Testis (tissue), 3 donors: ENCODE measurements around the gene PIF1. TPM values are rescaled to one million over a fixed set of nuclear protein-coding genes. Genes with fewer than 3 reads are reported as not detected.
A peak's percentile ranks its signal among the peaks of the same experiment; 100 is the strongest.
"Not testable (repeated sequence)": the region's sequence is repeated elsewhere in the genome, so short reads cannot be mapped to it uniquely, and the experiment has no call there.

Experiments
- DNase-seq: peaks from one replicate; pipeline ENCODE4 v3.0.0-alpha.2; 2019
- H3K27ac ChIP-seq, 2 donors: fragments of 200-600 bp; sonication (generic); one replicate each; pipeline ENCODE4 v1.5.1; 2019
- H3K27me3 ChIP-seq: fragments of 200-600 bp; sonication (generic); one replicate; pipeline ENCODE4 v1.5.1; 2019
- H3K36me3 ChIP-seq: fragments of 200-600 bp; sonication (generic); one replicate; pipeline ENCODE4 v1.5.1; 2017; ENCODE audit warnings: low read depth; ENCODE audit errors: missing control alignments
- H3K4me1 ChIP-seq: fragments of 200-600 bp; sonication (generic); one replicate; pipeline ENCODE4 v1.5.1; 2019
- H3K4me3 ChIP-seq, 2 donors: fragments of 200-600 bp; sonication (generic); one replicate each; pipeline ENCODE4 v1.5.1; 2017 to 2019
- H3K9me3 ChIP-seq: fragments of 200-600 bp; sonication (generic); one replicate; pipeline ENCODE4 v1.5.1; 2017
- CTCF ChIP-seq, 3 experiments: fragments of 450-650 bp in 2 of 3; fragments of 200-600 bp in 1 of 3; sonication (generic) in 1 of 3; IDR thresholded peaks; one replicate each; pipeline ENCODE4 v1.5.1; 2016 to 2019; ENCODE audit warnings: antibody characterized with exemption in 3 of 3, mild to moderate bottlenecking in 2 of 3, moderate library complexity in 1 of 3
- POLR2A ChIP-seq: fragments of 450-650 bp; IDR thresholded peaks from one replicate; pipeline ENCODE4 v1.6.1; 2017; ENCODE audit warnings: antibody characterized with exemption, mild to moderate bottlenecking, moderate library complexity
- WGBS, 2 donors: methylation state at CpG; one replicate each; pipeline ENCODE4 v1.1.5; 2018; 5-methylcytosine and 5-hydroxymethylcytosine counted together
- intact Hi-C: fragments of 100-400 bp; cut with DNase I; formaldehyde crosslinking; loops from one replicate; pipeline ENCODE4 v1.15.1; 2023; ENCODE audit warnings: low total_unique reads
- polyA plus RNA-seq: library from polyadenylated mRNA; stranded (reverse); fragments of 350-450 nt; fragmentation: Illumina TruSeq; extraction: RNeasy Lipid Tissue Mini Kit (QIAGEN cat#74804); gene quantifications from one replicate; pipeline ENCODE4 v1.2.3, GENCODE V29; 2014; ENCODE audit warnings: low read depth, low replicate concordance; ENCODE audit not compliant: insufficient read depth
- total RNA-seq, 2 donors: library from RNA; depleted of rRNA; stranded (reverse); fragments of >200 nt; gene quantifications; one replicate each; pipeline ENCODE4 v1.2.3, GENCODE V29; 2016

PIF1 gene
- total and polyA plus RNA-seq, 3 donors from 2014 or later = 3.4 to 19.1 (median 6.9) TPM

- H3K4me1 ChIP-seq = peaks cover 8% of the 10 kb centered on the region
- no peak for DNase-seq
- no peaks in the 10 kb centered on the region for H3K36me3 ChIP-seq
- H3K27me3 ChIP-seq = no peaks in the 10 kb centered on the region
- H3K9me3 ChIP-seq = no peaks in the 10 kb centered on the region
- intact Hi-C loops = no loop called here
- TF ChIP-seq CTCF (IDR thresholded peaks at IDR 0.05) (no peak), POLR2A (no peak)
- H3K4me3 ChIP-seq = peak overlapping the region in 1 of 2 donors; percentile 23
- H3K27ac ChIP-seq = peak overlapping the region in 1 of 2 donors; percentile 52
- 6 to 14% methylated on average over 14 of the region's 14 CpGs for WGBS, 2 donors
Observed at GRCh38 chr15:64836023-64836536, 10.6 kb upstream of the PIF1 start.

GRCh38 chr15:64833690-64834089 lies 8.2 kb upstream of the PIF1 start:
- TF ChIP-seq POLR2A (no peak), CTCF (IDR thresholded peaks at IDR 0.05) (no peak)

GRCh38 chr15:64828985-64829384 lies 3.5 kb upstream of the PIF1 start:
- Histone ChIP-seq H3K27ac (no peak overlapping the region), H3K27me3 (no peaks in the 10 kb centered on the region), H3K4me3 (no peak overlapping the region), H3K36me3 (no peaks in the 10 kb centered on the region), H3K4me1 (peaks cover 16% of the 10 kb centered on the region), H3K9me3 (no peaks in the 10 kb centered on the region)
- DNase-seq = no peak
- no peak for TF ChIP-seq POLR2A
- no peak for TF ChIP-seq CTCF (IDR thresholded peaks at IDR 0.05)
- 87 to 94% methylated on average over 5 of the region's 5 CpGs for WGBS, 2 donors
- intact Hi-C loops = no loop called here

More at GRCh38 chr15:64833690-64834089, 8.2 kb upstream of the PIF1 start:
- WGBS, 2 donors = 92 to 100% methylated on average over 4 of the region's 4 CpGs
- intact Hi-C loops = no loop called here
- Histone ChIP-seq H3K27me3 (no peaks in the 10 kb centered on the region), H3K36me3 (no peaks in the 10 kb centered on the region), H3K4me1 (no peaks in the 10 kb centered on the region), H3K27ac (no peak overlapping the region), H3K9me3 (no peaks in the 10 kb centered on the region), H3K4me3 (no peak overlapping the region)
- no peak for DNase-seq

- Histone ChIP-seq H3K27ac (no peak overlapping the region), H3K9me3 (no peaks in the 10 kb centered on the region), H3K4me1 (peaks cover 16% of the 10 kb centered on the region), H3K27me3 (no peaks in the 10 kb centered on the region), H3K4me3 (peak overlapping the region; percentile 43 to 57), H3K36me3 (no peaks in the 10 kb centered on the region)
- WGBS, 2 donors = 2% methylated on average over 17 of the region's 17 CpGs
- no peak for TF ChIP-seq CTCF (IDR thresholded peaks at IDR 0.05)
- TF ChIP-seq POLR2A = no peak
- DNase-seq = no peak
- intact Hi-C loops = loop anchor here (5.0 kb wide), 1 partner anchor 88 kb away; no protein-coding TSS in a partner anchor
Observed at GRCh38 chr15:64824929-64825430, 467 bp downstream of the PIF1 start.

GRCh38 chr15:64816452-64816851 lies 9.0 kb downstream of the PIF1 start:
- intact Hi-C loops = no loop called here
- Histone ChIP-seq H3K36me3 (no peaks in the 10 kb centered on the region), H3K27ac (no peak overlapping the region), H3K4me1 (peaks cover 4% of the 10 kb centered on the region), H3K9me3 (no peaks in the 10 kb centered on the region), H3K4me3 (no peak overlapping the region), H3K27me3 (no peaks in the 10 kb centered on the region)
- WGBS, 2 donors = 92 to 98% methylated on average over 5 to 11 of the region's 13 CpGs
- no peak for DNase-seq
- TF ChIP-seq CTCF (IDR thresholded peaks at IDR 0.05) = no peak
- TF ChIP-seq POLR2A = no peak

GRCh38 chr15:64814965-64815364 lies 10.5 kb downstream of the PIF1 start:
- intact Hi-C loops, DNase-seq, H3K27ac ChIP-seq, H3K4me1 ChIP-seq, H3K27me3 ChIP-seq, H3K9me3 ChIP-seq, H3K36me3 ChIP-seq, H3K4me3 ChIP-seq: not testable (repeated sequence)
- WGBS, 2 donors = 85 to 92% methylated on average over 4 of the region's 4 CpGs

- H3K4me1 ChIP-seq, H3K36me3 ChIP-seq, H3K27ac ChIP-seq, H3K9me3 ChIP-seq, intact Hi-C loops, H3K4me3 ChIP-seq, DNase-seq, H3K27me3 ChIP-seq: not testable (repeated sequence)
- 86 to 91% methylated on average over 8 of the region's 8 CpGs for WGBS, 2 donors
Observed at GRCh38 chr15:64814283-64814682, 11.2 kb downstream of the PIF1 start.
